ENCODE data around the gene RRAS2.
"Not testable (repeated sequence)": the region's sequence is repeated elsewhere in the genome, so short reads cannot be mapped to it uniquely, and the experiment has no call there.

RRAS2 gene

DNA sequence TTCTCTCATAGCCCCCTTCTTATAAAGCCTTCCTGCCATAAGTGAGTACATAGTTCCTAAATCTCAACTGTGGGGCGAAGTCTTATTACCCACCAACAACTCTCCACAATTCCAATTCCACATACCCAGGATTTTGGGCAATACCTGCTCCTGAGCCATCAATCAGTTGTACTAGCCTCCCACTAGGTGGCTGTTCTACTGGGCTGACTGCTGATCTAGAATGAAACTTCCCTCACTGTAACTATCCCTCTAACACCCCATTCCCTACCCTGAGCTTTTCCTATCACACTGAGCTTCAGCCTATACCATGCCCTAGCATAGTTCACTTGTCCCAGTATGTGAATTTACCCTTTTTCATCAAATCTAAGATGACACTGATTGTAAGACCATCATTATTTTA, 52.5 kb downstream of the RRAS2 start:
- DNase-seq (ENCODE audit: low read depth): no peak

DNA sequence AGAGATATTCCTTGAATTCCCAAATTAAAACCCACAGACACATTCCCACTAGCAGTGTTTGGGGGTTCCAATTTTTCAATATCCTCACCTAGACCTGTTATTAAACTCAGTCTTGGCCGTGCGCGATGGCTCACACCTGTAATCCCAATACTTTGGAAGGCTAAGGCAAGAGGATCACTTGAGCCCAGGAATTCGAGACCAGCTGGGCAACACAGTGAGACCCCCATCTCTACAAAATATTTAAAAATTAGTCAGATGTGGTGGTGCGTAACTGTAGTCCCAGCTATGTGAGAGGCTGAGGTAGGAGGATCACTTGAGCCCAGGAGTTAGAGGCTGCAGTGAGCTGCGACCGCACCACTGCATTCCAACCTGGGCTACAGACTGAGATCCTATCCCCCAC, 53.3 kb downstream of the RRAS2 start:
- DNase-seq (ENCODE audit: low read depth): no peak

DNA sequence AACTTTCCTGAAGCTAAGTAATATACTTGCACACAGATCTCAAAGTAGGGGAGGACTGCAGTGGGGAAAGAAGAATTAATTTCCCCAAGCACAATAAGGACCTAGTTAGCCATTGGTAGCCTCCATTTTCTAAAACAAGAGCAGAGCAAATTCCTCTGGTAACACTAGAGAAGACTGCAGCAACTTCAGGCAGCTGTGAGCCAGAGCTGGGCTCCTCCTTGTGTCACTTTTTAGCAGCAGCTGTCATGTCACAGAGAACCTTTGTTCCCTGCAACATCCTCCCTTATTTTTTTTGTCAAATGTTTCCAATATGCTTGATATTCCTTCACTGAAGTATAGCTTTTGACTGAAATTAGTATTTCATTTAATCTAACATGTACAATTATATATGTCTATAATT, 54.4 kb downstream of the RRAS2 start:
- DNase-seq (ENCODE audit: low read depth): no peak

DNA sequence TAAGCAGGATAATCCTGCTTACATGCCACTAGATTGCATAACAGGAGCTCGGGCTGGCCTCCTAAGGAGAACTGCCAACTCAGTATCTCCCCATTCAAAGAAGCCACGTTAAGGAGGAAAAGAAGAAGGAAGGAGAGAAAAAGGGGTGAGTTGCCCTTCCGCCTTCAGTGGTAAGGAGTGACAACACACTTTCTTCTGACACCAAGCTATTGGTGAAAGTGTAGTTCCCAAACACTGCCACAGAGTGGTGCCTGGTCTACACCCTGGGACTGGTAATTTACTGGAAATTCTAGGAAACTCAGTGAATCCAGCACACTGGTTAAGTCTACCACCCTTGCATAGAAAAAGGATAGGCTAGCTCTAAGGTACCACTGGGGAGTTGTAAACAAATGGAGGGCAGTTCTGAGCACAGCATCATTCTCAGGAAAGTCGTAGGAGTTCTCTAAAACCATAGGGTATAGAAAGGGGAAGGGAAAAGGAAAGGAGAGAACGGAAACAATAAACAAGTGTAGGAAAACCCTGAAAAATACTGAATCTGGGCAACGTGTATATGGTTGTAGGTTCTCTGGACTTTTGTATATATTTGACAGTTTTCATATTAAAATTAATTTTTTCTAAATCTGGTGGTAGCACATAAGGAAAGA, 58.2 kb downstream of the RRAS2 start:
- peak; percentile 10 for DNase-seq (ENCODE audit: low read depth)

DNA sequence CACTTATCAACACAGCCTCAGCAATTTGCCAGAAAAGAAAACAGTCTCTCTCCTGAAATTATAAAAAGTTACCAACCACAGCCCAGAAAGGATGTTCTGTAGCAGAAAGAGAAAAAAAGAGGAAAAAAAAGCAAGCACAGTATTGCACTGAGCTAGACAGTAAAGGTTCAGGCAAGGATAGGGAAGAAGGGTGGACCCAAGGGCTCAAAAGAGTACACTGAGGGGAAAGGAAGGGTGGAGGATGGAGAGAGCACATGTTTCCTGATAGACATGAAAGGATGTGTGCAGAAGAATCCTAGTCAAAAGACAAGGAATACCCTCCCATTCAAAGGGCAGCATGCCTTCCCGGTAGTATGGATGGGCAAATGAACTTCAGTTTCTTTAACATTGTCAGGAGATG, 59.1 kb downstream of the RRAS2 start:
- DNase-seq (ENCODE audit: low read depth): no peak

DNA sequence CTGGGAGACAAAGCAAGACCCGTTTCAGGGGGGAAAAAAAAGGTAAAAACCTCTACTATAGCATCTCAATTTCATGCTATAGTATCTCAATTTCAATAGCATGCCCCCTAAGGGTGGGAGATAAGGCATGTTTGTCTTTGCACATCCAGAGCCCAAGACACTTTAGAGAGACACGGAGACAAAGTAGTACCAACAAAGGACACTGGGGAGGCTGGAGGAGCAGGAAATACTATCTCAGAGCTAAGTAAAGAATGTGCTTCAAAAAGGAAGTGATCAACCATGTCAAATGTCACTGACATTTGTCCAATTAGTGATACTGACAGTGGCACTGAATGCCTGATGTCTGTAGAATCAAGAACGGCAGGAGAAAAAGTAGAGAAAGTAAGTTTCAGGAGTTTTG, 68.6 kb downstream of the RRAS2 start:
- no peak for DNase-seq (ENCODE audit: low read depth)

DNA sequence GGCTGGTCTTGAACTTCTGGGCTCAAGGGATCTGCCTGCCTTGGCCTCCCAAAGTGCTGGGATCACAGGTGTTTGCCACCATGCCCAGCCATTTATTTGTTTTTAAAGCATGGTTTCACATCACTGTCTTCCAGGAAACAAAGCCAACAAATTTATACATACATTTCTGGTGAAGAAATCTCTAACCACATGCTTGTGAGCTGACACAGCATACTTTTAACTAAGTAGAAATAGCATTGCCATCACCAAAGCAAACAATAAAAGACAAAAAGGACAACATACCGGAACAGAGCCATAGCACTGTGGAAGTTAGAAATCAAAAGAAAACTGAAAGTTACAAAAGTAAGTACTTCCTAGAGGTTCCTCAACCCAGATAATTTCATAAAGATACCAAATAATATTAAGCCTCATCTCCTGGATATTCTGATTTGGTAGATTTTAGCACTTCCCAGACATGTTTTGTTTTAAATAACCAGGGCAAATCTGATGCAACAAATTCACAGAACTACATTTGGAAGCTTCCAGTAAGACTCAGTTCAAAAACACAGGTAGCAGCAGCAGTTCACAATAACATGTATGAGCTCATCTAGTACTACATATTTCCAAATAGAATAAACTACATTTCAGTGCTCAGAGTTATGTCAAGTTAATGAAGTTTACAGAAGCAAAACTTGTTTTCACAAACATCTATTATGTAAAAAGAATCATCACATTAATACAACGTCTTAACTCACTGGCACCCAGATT, 70.6 kb downstream of the RRAS2 start:
- no peak for DNase-seq (ENCODE audit: low read depth)

DNA sequence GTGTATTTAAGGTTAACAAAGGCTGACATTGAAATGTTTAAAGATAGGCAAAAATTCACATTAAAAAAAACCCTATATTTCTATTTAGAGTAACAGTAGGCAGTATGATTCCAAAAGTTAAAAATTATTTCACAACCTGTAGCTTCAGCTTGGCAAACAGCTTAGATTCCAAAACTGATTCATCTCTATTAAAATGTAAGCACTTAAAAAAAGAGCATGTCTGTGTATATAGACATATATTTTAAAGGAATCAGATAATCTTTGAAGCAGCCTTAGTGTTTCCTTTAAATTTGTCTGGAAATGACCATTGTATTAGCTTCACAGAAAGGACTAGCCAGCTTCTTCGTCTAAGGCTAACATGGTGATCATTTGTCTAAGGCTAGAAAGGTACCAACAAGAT, 80.1 kb downstream of the RRAS2 start:
- not testable (repeated sequence) for DNase-seq (ENCODE audit: low read depth)

DNA sequence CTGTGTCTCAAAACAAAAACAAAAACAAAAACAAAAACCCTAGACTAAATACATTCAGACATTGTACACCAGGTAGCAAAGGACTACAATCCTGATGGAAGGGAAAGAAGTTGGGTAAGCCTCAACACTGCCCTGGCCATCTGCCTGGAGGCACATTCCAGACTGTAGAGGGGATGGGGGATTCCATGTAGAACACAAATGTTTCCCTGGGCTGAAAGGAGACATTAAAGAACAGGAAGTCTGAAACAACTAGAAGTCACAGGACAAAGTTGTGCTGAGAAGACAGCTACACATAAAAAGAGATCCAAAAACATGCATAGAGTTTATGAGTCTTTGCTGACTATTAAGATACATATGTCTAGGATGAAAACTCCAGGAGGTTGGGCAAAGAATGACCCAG, 83.9 kb downstream of the RRAS2 start:
- DNase-seq (ENCODE audit: low read depth): no peak

DNA sequence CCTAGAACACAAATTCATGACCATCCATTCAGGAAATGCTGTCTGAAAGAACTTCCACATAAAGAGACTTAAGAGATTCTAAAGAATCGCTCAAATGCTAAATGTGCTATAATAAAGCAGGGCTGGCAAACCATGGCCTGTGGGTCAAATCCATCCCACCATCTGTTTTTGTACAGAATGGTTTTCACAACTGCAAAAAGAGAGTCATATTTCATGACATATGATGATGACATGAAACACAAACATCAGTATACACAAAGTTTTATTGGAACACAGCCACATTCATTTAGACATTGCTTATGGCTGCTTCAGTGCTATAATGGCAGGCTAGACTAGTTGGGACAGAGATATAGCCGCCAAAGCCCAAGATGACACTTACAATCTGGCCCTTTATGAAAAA, 85.1 kb downstream of the RRAS2 start:
- DNase-seq (ENCODE audit: low read depth): no peak

DNA sequence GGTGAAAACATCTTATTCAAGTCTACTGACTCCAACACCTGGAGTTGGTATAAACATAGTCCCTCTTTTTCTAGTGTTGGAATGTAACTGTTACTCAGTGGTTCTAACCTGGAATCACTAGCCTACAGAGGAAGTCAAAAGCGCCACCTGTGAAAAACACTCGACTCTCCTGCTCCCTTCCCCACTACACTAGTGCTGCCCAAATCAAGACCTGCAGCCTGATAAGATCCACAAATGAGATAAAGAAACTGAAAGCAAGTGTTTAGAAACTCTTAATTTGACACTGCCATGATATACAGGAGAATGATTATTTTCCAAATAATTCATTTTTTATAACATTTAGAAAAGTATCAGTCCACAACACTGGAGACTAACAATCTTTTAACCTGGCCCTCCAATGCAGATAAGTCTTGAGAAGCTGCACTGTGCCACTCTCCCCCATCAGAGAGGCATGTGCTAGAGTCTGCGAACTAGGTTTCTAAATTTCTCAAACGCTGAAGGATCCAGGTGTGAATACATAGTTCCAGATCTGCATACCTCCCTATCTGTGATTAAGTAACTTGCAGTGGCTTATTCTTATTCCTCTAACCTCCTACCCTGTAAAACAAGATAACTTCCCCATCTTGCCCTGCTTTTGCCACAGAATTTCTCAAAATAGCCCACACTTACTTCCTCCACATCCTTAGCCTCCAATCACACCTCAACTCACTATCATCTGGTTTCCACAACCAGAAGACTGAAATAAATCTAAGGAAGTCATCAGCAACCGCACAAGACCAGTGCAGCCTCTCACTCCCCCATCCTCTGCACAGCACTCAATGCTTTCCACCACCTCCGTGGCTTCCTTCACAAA, 88.1 kb downstream of the RRAS2 start:
- DNase-seq (ENCODE audit: low read depth): no peak

DNA sequence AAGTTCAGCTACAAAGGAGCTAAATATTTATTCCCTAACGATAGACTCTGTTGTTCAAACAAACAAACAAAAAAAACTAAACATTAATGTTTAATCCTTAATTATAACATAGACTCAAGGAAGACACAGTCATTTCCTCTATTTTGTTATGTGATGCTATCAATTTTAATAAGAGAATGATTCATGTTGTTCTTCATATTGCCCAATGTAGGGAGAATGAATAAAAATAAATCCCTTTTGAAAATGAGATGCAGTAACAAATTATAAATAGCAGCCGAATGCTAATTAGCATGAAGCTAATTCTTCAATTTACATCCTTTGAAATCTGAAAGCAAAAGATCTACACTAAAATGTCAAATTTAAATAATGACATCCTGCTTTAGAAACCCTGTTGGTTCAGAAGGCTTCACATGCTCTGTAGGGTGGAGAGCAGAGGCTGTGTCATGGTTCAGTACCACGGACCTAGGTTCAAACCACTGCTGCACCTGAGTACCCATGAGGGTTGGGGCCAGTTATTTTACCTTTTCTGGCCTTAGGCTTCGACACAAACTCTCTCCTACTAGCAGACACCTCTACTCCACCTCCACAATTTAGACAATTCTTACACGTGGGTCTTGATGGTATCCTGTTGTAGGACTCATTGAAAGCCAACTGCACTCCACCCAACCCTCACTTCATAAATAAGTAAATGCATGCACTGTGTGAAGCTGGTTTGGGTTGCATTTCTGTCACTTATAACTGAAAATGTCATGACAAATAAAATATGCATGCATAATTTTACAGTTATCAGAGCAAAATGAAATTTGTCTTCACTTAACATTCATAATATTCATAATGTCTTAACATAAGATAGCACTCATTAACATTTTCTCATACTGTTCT, 89.0 kb downstream of the RRAS2 start:
- DNase-seq (ENCODE audit: low read depth): no peak

DNA sequence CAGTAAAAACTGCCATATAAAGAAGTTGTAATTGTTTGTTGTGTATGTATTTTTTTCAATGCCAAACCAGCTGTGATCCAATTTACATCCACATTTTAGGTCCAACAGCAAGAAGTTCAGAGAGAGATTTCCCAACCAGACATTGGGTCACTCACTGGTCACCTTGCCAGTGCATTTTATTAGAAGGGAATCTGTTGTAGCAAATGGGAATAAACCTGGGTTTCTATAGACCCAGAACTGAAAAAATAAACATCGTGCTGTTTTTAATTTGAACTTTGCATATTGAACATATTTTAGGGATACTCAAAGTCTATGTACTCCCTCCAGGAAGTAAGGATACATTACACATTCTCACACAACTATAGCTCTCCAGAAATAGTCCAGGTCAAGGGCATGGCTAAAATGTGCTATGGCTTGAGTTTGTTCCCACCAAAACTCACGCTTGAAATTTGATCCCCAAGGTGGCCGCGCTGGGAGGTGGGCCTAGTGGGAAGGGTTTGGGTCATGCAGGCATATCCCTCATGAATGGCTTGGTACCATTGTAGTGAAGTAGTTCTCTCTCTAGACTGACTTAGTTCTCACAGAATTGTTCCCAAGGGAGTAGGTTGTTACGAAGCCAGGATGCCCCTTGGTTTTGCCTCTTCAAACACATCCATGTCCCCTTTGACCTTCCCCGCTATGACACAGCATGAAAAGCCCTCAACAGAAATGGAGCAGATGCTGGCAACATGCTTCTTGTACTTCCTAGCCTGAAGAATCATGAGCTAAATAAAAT, 90.9 kb downstream of the RRAS2 start:
- DNase-seq (ENCODE audit: low read depth): no peak

DNA sequence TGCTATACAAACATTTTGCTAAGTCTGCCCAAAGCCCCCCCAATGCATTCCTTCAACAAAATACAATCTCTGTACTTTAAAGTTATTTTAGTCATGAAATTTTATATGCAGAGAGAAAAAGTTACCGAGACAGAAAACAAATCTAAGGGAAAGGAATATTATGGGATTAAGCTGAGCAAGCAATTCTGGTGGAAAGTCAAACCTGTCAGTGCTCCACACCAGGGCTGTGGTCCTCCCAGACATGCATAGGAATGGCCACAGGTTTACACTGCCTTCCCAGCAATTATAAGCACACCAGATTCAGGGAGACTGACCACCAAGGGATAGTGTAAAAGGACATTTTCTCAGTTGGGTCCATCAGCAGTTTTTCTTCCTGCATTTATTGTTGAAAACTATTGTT, 92.4 kb downstream of the RRAS2 start:
- DNase-seq (ENCODE audit: low read depth): no peak

DNA sequence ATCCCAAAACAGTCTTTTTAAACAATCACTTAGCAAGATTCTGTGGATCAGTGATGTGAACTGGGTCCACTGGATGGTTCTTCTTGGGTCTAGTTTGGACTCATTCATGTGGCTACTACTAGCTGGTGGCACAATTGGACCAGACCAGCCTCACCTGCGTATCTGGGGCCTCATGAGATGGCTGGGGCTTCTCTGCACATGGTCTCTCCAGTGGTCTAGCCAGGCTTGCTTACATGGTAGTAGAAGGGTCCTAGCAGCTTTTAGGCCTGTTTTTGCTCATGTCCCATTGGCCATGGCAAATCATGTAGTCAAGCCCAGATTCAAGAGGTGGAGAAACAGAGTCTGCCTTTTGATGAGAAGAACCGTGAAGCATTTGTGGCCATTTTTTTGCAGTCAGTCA, 94.0 kb downstream of the RRAS2 start:
- DNase-seq (ENCODE audit: low read depth): no peak

DNA sequence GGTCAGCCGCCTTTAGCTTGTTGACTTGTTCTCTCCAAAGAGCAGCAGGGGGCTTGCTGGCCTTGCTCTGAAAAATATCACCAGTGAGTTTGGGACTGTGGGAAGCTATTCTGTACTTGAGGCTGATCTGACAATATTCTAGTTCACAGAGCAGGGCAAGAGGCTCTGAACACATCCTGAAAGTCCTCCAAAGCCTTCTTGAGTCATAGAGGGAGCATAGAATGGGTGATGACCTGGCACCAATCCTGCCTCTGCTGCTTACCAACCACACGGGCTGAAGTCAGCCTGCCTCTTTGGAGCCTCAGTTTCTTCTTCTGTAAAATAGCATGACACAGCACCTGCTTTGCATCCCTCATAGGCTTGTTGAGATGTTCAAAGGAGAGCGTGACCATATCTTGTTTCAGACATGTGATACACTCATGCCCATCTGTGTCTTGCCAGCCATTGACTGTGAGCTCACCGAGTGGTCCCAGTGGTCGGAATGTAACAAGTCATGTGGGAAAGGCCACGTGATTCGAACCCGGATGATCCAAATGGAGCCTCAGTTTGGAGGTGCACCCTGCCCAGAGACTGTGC, 96.6 kb downstream of the RRAS2 start:
- no peak for DNase-seq (ENCODE audit: low read depth)

DNA sequence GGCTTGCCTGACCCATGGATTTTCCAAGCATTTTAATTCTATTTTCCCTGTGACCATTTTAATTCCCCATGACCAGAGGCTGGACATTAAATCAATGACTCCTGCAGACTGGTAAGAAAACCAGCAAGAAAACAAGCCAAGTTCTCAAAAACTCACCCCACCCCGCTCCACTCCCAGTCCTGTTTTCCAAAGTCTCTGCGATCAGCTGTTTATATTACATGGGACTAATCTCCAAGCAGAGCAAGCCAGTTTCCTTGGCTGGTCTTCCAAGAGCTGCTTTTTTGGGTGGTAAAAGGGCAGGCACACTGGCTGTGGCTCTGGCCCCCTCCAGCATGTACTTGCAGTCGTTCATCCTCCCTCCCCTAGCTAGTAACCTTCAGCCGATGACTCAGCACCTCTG, 97.9 kb downstream of the RRAS2 start:
- no peak for DNase-seq (ENCODE audit: low read depth)

DNA sequence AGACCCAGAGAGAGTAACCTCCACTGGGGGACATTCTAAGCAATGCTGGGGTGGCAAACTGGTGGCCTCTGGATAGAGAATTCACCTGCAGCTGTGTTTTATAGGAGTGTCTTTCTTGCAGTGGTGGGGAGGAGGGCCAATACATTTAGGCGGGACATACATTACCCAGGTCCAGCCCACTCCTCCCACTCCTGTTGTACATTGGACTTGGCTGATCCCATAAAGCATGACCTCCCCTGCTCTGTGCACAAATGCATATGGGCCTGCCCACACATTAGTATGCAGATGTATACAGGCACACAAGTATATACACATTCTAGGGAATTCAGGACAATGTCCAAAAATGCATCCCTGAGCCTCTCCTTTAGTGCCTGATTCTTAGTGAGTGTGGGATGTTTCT, 99.1 kb downstream of the RRAS2 start:
- DNase-seq (ENCODE audit: low read depth): no peak

DNA sequence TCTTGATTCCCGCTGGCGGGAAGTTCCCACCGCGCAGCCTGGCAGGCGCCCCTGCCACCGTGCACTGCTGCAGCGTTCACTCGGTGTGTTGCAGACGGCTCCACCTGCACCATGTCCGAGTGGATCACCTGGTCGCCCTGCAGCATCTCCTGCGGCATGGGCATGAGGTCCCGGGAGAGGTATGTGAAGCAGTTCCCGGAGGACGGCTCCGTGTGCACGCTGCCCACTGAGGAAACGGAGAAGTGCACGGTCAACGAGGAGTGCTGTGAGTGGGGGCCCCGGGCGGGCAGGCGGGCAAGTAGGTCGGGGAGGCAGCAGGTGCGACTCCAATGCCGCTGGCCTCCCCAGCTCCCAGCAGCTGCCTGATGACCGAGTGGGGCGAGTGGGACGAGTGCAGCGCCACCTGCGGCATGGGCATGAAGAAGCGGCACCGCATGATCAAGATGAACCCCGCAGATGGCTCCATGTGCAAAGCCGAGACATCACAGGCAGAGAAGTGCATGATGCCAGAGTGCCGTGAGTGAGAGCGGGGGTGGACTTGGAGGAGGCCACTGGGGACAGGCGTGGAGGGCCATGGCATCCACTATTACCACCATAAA, 99.7 kb downstream of the RRAS2 start:
- DNase-seq (ENCODE audit: low read depth): no peak

DNA sequence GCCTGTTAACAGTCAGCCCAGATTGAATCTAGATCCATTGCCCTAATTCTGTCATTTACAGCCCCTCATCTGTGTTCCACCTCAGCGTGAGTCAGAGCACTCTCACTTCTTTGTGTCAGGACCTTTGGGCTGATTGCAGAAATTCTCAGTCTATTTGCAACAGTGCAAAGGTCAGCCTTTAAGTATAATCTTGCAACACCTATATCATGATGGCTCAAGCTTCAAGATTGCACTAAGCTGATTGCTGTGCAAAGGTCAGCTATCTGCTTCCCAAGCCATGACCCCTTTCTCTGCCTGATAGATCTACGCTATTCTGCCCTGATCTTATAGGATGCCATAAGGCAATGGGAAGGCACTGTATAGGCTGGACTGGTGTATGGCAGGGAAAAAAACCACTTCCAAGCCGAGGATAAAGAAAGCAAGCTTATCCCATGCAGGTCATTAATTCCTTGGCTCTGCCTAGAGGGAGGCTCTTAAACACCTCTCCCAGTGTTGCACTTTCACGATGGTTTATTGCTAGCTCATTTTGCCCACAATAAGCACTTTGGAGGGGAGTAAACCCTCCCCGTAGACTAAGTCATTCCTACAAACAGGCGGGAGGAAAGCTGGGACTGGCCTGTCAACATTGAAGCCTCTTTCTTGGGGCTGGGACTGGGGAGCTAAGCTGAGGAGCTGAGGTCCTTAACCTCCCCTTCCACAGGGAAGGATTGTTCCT, 100.6 kb downstream of the RRAS2 start:
- no peak for DNase-seq (ENCODE audit: low read depth)
